ENCODE measurements around the gene CCT8L2.
"Not testable (repeated sequence)": the region's sequence is repeated elsewhere in the genome, so short reads cannot be mapped to it uniquely, and the experiment has no call there.

CCT8L2 gene

GRCh38 chr22:16592710-16593109, at the start of gene CCT8L2:
TSS of gene CCT8L2 (minus strand) at chr22:16592810. CDS start at chr22:16592550, 260 bp downstream.
- not testable (repeated sequence) for DNase-seq

- not testable (repeated sequence) for DNase-seq
Observed at GRCh38 chr22:16635442-16635841, 42.8 kb upstream of the CCT8L2 start.

DNA sequence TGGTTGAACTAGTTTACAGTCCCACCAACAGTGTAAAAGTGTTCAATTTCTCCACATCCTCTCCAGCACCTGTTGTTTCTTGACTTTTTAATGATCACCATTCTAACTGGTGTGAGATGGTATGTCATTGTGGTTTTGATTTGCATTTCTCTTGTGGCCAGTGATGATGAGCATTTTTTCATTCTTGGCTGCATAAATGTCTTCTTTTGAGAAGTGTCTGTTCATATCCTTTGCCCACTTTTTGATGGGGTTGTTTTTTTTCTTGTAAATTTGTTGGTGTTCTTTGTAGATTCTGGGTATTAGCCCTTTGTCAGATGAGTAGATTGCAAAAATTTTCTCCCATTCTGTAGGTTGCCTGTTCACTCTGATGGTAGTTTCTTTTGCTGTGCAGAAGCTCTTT, 41.5 kb upstream of the CCT8L2 start:
- not testable (repeated sequence) for DNase-seq

DNA sequence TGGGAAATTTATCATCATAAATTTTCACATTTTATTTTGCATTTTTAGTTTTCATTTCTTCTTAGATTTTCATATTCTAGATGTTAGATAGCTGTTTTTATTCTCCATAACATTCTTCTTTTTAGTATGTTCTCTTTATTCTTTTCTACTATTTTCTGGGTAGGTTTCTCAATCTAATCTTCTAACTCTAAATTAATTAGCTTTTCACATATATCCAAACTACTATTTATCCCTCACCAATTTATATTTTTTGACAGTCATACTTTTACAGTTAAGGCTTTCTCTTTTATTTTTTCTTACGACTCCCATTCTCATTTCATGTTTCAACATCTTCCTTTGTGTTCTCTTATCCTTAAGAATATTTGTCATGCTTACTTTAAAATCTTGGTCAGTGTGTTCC, 35.9 kb upstream of the CCT8L2 start:
- not testable (repeated sequence) for DNase-seq

GRCh38 chr22:16625018-16625417, 32.4 kb upstream of the CCT8L2 start:
- not testable (repeated sequence) for DNase-seq

DNA sequence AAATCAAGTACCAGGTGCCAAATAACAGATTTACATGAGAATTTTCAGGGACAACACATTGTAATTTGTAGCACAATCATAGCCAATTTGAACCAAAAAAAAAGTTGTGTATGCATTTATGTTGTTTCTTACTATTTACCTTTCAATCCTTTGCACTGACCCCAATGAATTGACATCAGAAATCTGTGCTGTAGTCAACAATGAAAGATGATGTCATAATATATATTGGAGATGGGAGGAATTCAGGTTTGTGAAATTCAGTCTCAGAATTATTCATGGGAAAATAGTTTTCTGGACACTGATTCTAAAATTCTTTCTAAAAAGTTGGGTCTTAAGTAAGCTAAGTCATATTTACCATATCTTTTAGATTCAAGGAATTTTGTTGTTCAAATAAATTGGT, 31.0 kb upstream of the CCT8L2 start:
- not testable (repeated sequence) for DNase-seq

DNA sequence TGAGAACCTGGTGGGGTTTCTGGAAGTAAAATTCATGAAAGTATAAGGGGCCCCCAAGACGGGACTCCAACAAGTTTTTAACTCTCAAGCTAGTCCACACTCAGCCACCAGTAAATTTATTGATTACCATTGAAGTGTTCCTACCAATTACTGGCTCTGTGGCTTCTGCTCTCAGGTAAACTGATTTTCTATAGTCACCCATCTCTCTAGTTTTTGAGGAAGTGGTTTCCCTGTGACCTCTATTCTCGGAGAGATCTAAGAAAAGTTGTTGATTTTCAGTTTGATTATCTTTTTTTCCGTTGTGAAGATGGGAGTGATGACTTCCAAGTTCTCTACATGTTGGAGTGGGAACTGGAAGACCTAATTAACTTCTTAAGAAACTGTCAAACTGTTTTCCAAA, 24.9 kb upstream of the CCT8L2 start:
- DNase-seq: not testable (repeated sequence)

GRCh38 chr22:16616390-16616938, 23.9 kb upstream of the CCT8L2 start:
- DNase-seq: not testable (repeated sequence)

- not testable (repeated sequence) for DNase-seq
Observed at GRCh38 chr22:16615606-16616245, 23.1 kb upstream of the CCT8L2 start.

GRCh38 chr22:16609548-16610261, 17.1 kb upstream of the CCT8L2 start:
- DNase-seq: no peak

- DNase-seq: no peak
Observed at GRCh38 chr22:16608931-16609330, 16.3 kb upstream of the CCT8L2 start.

DNA sequence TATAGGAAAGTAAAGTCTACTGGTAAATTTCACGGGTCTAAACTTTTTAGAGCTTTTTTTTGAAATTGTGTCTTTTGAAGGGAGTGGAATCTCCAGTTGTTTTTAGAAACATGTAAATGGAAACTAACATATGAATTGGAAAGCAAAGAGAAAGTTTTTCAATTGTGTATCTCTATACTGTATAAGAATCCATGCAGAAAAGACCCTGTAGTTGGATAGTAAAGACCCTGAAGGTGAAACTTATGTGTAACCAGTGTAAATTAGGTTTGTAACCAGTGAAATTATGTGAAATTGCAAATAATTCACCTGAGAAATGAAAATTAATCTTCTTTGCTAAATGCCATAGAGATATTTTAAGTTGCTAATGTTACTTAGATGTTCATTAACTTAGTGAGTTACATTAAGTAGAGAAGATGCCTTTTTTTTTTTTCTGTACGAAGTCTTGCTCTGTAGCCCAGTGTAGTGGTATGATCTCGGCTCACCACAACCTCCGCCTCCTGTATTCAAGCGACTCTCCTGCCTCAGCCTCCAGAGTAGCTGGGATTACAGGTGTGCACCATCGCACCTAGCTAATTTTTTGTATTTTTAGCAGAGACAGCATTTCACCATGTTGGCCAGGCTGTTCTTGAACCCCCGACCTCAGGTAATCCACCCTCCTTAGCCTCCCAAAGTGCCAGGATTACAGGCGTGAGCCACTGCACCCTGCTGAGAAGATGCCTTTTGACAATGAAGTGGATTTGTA, 11.8 kb upstream of the CCT8L2 start:
- not testable (repeated sequence) for DNase-seq

DNA sequence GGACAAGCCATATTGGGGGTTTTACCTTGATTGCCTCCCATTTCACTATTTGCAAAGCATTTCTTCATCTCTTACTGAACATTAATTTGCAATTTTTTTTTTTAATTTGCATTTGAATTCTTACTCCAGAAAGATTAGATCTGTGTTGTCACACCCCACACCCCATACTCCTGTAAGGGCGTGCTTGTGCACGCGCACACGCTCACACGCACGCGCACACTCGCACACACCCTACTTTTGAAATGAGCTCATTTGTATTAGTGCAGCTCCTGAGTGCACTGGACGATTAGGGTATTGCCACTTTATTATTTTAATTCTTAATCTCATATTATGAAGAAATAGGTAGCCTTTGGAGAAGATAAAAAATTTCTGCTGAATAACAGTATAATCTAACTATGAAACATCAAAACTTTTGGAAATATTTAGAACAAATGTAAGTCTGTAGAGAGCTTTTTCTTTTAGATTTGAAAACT, 11.2 kb upstream of the CCT8L2 start:
- not testable (repeated sequence) for DNase-seq

DNA sequence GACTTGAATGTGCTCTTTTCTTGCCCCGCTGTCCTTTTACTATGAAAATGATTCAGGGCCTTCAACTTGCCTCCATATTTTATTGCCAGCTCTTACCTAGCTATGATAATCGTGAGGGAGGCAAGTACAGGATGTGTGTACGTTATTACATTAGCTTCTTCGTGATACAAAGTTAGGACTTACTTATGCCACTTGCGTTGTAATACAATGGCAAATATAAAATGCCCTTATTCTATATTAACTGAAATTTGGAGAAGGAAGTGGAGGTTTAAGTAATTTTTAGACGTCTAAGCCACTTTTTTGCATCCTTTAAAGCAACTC, 10.8 kb upstream of the CCT8L2 start:
- DNase-seq: no peak

- DNase-seq: not testable (repeated sequence)
Observed at GRCh38 chr22:16602728-16603447, 10.3 kb upstream of the CCT8L2 start.

DNA sequence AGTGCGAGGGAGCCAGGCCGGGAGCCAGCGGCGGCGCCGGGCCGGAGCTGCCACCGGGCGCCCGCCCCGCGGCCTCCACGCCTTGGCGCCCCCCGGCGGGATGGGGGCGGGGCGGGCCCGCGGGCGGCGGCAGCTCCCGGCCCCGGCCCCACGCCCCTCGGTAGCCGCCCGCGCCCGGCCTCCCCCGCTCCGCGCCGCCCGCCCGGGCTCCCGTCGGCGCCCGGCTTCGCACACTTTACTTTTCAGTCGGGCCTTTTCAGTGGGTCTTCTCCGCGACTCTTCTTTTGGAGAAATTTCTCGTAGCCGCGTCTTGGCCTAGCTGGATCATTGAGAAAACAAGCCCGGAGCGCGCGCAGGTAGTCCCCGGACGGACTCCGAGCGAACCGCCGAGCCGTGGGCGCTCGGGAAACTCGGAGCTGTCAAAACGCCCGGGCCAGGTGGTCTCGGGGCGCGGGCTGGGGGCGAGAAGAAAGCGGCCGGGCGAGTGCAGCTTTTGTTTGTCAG, 9.7 kb upstream of the CCT8L2 start:
- not testable (repeated sequence) for DNase-seq

DNA sequence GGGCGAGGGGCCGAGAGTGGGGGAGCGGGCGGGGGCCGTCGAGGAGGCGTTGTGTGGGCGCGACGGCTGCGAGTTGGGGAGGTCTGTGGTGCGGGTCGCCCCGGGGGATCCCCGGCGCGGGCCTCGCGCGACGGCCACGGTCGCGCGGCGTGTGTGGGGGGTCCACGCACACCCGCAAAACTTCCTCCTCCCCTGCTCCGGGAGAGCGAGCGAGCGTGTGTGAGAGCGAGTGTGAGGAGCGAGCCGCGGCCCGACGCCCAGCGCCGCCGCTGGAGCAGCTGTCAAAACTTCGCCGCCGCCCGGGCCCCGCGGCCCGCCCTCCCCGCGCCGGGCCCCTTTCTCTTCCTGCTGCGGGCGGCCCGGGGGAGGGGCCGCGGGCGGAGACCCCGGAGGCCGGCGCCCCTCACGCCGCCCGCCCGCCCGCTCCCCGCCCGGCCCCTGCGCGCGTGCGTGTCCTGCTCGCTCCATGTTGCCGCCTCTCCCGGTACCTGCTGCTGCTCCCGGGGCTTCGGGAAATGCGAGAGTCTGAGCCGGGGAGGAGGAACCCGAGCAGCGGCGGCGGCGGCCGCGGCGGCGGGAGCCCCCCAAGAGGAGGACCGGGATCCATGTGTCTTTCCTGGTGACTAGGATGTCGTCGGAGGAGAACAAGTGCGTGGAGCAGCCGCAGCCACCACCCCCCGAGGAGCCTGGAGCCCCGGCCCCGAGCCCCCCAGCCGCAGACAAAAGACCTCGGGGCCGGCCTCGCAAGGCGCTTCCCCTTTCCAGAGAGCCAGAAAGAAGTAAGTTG, 9.0 kb upstream of the CCT8L2 start:
- peak in 1 of 2 donors; percentile 8 for DNase-seq

GRCh38 chr22:16600644-16601436, 8.2 kb upstream of the CCT8L2 start:
- DNase-seq: peak; percentile 22 to 60

- not testable (repeated sequence) for DNase-seq
Observed at GRCh38 chr22:16599648-16600047, 7.0 kb upstream of the CCT8L2 start.

- DNase-seq: not testable (repeated sequence)
Observed at GRCh38 chr22:16595251-16595650, 2.6 kb upstream of the CCT8L2 start.

DNA sequence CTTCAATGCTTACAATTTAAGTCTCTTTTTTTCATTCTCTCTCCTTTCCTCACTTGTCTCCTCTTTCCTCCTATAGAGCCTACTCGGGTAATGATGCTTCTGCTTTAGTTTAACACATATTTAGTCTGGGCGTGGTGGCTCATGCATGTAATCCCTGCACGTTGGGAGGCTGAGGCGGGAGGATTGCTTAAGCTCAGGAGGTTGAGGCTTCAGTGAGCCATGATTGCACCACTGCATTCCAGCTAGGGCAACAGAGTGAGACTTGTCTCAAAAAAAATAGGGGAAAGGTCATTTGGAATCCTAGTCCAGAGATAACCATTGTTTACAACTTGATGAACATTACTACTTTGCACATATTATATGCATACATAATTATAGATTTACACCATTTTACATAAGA, 1.4 kb upstream of the CCT8L2 start:
- DNase-seq: no peak
